ENCODE measurements around the gene RHD.
"Not testable (repeated sequence)": the region's sequence is repeated elsewhere in the genome, so short reads cannot be mapped to it uniquely, and the experiment has no call there.

Gene RHD

DNA sequence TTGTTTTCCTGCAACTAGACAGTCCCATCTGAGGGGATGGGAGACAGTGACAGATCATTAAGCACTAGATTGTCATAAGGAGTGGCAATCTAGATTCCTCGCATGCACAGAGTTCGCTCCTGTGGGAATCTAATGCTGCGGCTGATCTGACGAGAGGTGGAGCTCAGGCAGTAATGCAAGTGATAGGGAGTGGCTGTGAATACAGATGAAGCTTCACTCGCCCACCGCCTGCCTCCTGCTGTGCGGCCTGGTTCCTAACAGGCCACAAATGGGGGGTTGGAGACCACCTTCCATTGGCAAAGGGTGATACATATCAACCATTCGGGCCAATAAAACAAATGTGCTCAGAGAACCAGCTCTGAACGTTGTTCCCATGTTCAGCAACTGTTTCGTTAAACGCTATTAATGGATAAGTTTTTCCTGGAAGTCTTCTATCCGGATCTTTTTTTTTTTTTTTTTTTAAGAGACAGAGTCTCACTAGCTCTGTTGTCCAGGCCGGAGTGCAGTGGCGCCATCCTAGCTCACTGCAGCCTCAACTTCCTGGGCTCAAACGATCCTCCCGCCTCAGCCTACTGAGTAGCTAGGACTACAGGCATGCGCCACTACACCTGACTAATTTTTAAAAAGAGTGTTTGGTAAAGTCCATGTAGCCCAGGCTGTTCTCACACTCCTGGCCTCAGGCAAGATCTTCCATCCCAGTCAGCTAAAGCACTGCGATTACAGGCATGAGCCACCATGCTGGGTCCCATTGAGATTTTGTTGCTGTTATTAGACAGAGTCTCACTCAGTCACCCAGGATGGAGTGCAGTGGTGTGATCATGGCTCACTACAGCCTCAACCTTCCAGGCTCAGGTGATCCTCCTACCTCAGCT is 16.4 kb upstream of the RHD start:
- H3K4me3 ChIP-seq (ENCODE audit: low read depth, low read length): no peak overlapping the region
- DNase-seq (ENCODE audit: low read depth): no peak

DNA sequence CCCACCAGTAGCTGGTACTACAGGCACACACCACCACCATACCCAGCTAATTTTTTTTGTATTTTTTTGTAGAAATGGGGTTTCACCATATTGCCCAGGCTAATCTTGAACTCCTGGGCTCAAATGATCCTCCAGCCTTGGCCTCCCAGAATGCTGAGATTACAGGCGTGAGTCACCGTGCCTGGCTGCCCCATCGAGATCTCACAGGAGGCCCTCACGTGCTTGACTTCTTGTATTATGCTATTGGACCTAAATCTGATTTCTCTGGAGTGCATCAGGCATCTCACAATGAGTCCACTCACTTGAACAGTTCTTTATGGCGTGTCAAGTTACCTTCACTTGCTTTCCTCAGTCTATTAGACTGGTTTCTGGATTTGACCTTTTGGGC is 15.7 kb upstream of the RHD start:
- no peak for DNase-seq (ENCODE audit: low read depth)
- no peak overlapping the region for H3K4me3 ChIP-seq (ENCODE audit: low read depth, low read length)

DNA sequence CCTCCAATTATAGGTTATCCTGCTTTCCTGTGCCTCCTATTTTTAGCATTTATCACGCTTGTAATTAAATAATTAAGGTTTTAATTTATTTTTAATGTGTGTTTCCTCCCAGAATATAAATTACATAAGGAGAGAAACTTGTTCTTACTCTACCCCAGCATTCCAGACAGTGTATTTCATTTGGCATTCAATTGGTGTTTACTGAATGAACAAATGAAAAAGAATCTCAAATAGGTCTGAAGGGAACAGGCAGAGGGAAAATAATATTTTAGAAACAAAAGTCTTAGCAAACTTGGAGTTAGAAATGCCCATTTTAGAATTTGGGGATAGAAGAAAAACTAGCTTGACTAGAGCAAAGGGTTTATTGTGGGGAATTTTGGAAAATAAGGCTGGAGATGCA is 15.1 kb upstream of the RHD start:
- H3K4me3 ChIP-seq (ENCODE audit: low read depth, low read length): no peak overlapping the region
- no peak for DNase-seq (ENCODE audit: low read depth)

DNA sequence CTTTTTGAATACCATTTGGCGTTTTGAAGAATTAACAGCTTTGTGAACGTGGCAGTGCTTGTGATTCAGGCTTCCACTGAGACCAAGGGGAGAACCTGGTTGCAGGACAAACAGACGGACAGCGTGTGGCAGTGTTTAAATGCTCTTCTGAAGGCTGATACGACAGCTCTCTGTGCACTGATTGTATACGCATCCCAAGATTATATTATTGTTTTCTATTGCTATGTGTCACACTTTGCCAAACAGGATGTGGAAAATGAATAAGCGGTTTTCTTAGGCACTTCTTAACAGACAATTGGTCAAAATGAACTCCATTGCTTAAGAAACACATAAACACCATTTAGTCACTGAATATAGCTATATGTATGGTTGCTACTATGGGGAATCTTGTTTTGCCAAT is 12.5 kb upstream of the RHD start:
- not testable (repeated sequence) for H3K4me3 ChIP-seq (ENCODE audit: low read depth, low read length); DNase-seq (ENCODE audit: low read depth)

DNA sequence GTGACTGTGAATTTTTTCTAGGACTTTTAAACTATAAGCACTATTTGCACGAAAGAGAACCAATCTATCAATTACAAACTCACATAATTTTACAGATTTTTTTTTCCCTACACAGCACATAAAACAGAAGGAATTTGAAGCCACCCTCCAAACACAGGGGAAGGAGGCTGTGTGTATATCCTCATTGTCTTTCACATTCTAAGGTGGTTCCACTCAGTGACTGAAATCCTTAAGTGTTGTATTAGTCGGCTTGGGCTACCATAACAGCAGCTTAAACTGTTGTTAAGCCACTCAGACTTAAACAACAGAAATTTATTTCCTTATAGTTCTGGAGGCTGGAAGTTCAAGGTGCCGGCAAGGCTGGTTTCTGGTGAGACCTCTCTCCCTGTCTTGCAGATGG is 12.0 kb upstream of the RHD start:
- not testable (repeated sequence) for H3K4me3 ChIP-seq (ENCODE audit: low read depth, low read length); DNase-seq (ENCODE audit: low read depth)

DNA sequence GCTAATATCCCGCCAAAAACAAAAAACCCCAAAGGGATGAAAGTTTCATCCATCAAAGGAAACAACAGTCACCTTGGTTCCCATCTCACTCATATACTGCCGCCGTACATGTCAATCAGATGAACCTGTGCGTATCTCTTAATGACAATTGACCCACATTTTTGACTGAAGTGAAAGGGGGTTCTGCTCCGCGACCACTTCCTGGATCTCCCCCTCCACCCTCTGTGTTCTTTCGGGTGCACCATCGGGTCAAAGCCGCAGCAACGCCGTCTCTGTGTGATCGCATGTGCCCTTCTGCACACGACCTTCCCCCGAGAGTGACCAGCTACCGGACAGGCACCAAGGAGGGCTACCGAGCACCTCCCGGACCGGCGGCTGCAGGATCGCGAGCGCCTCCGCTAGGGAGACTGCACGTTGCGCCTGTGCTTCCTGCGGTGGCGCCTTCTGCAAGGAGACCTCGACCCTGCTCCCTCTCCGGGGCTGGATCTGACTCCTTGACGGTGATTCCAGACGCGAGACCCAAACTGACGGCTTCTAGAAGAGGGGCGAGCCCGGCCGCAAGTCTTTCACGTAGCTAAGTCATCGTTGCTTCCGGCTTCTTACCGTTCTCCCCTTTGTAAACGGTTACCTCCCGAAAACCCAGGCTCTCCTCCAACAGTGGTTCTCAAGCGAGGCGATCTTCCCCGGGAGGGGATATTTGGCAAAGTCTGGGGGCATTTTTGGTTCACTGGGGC is 5.6 kb upstream of the RHD start:
- not testable (repeated sequence) for DNase-seq (ENCODE audit: low read depth)
- H3K4me3 ChIP-seq (ENCODE audit: low read depth, low read length): peak overlapping the region; percentile 56

DNA sequence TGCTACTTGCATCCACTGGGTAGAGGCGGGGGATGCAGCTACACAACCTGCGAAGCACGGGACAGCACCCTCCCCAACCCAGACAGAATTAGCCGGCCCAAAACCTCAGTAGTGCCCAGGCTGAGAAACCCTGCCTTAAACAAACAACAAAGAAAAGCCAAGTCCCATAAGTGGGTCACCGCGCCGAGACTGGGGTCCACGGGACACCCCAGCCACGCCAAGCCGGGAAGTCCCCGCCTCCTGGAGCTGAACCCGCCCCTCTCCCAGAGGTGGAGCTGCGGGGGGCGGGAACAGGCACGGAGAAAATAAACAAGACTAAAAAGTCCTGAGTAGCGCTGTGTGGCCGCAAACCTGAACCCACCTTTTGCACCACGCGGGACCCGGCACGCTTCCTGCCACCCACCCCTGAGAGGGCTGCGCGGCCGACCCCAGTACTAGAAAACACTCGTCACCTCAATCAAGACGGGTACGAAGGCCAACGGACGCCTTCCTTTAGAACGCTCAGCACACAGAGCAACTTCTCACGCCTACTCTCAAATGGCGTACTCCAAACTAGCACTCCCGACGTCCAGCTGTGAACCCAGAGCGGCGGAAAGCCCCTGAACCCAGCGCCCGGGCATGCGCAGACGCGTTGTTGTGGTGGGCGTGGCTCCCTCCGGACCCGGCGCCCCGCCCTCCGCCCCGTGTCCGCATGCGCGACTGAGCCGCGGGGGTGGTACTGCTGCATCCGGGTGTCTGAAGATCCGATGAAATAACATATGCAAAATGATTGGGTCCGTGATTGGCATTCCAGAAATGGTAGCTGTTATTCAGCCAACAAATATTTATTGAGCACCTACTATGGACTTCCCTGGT is 4.8 kb upstream of the RHD start:
- peak overlapping the region; percentile 56 for H3K4me3 ChIP-seq (ENCODE audit: low read depth, low read length)
- peak; percentile 46 for DNase-seq (ENCODE audit: low read depth)

DNA sequence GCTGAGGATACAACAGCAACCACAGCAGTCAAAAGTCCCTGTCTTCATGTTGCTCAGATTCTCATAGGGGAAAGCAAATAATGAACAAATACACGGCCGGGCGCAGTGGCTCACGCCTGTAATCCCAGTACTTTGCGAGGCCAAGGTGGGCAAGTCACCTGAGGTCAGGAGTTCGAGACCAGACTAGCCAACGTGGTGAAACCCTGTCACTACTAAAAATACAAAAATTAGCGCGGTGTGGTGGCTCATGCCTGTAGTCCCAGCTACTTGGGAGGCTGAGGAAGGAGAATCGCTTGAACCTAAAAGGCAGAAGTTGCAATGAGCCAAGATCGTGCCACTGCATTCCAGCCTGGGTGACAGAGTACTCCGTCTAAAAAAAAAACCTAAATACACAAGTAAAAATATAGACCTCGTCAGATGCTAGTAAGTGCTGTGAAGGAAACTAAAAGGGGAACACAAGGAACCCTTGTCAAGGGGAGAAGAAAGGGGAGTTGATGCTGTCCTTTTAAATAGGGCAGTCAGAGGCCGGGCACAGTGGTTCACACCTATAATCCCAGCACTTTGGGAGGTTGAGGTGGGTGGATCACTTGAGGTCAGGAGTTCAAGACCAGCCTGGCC is 4.1 kb upstream of the RHD start:
- H3K4me3 ChIP-seq (ENCODE audit: low read depth, low read length): peak overlapping the region; percentile 56

DNA sequence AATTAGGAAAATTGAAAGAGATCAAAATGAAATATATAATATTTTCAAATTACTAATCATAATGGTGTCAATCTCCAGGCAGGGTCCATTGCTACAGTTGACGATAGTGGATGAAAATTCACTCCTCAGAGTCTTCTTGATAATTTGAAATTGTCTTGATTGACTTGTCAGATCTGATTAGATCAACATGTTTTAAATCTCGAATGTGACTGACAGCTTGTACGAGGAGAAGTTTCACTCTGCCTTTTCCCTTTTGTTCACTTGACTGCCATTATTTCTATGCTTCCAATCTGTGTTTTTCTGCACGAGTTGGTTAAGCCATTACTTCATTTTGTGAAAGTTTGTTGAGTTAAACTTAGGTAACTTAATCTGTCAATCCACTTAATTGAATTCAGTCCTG is 3.3 kb downstream of the RHD start:
- not testable (repeated sequence) for DNase-seq (ENCODE audit: low read depth); H3K4me3 ChIP-seq (ENCODE audit: low read depth, low read length)

More for the DNA sequence above, 4.1 kb upstream of the RHD start:
- not testable (repeated sequence) for DNase-seq (ENCODE audit: low read depth)

DNA sequence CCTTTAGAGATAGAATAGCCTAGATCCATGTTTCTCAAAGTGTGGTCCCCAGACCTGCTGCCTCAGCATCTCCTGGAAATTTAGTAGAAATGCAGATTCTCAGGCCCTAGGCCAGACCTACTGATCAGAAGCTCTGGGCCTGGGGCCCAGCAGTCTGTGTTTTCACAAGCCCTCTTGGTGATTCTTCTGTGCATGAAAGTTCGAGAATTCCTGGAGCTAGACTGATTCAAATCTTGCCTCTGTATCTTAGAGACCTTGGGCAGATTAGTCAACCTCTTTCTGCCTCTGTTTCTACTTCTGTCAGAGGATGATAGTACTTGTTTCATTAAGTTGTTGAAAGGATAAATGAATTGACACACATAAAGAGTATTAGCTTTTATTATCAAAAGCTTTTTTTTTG is 5.0 kb downstream of the RHD start:
- DNase-seq (ENCODE audit: low read depth): not testable (repeated sequence)

DNA sequence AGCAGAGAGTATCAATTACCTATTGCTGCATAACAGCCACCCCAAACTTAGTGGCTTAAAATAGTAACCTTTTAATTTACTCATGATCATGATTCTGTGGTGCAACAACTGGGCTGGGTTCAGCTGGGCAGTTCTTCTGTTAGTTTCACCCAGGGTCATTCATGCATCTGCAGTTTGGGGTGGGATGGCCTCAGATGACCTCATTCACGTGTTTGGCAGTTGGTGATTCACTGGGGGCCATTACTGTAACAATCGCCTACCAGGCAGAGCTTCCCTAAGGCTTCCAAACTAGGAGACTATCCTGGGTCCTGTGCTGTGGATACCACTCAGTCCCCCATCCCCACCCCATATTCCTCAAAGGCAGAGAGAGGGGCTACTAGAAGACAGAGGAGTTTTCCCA is 6.0 kb downstream of the RHD start:
- DNase-seq (ENCODE audit: low read depth): not testable (repeated sequence)

More for the DNA sequence above, 5.0 kb downstream of the RHD start:
- not testable (repeated sequence) for H3K4me3 ChIP-seq (ENCODE audit: low read depth, low read length)

DNA sequence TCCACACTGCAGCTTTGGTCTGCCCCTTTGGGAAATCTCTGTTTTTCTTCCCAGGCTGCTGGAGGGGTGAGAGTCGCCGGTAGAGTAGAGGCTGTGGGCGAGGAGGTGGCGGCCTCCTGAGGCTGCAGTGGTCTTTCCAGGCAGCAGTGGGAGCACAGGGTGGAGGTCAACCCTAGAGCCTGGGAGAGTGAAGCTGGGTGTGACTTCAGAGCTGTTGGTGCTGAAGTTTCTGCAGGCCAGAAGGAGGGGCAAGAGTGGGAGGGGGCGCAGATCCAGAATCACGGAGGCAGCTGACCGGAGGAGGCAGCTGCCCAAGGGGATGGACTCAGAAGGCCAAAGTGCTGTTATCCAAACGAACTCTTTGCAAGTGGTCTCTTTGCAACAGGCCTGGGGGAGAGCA is 6.5 kb downstream of the RHD start:
- DNase-seq (ENCODE audit: low read depth); H3K4me3 ChIP-seq (ENCODE audit: low read depth, low read length): not testable (repeated sequence)

More for the DNA sequence above, 6.0 kb downstream of the RHD start:
- H3K4me3 ChIP-seq (ENCODE audit: low read depth, low read length): not testable (repeated sequence)

DNA sequence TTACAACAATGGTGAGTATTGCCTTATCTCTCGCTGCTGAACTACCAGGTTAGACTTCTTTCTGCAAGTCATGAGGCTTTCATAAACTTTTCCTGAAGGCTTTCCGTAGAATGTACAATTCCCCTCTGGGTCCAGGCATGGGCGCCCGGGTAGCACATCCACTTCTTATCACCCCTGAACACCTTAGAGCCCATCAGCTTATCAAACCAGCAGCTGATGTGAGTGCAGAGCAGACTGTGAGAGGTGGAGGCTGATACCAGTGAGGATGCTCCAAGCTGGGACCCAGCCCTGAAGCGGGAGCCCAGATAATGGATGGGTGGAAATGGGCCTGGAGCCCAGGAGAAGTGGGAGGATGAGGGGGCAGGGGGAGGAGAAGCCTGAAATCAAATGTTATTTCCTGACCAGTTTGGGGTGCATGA is 7.4 kb downstream of the RHD start:
- not testable (repeated sequence) for H3K4me3 ChIP-seq (ENCODE audit: low read depth, low read length); DNase-seq (ENCODE audit: low read depth)

DNA sequence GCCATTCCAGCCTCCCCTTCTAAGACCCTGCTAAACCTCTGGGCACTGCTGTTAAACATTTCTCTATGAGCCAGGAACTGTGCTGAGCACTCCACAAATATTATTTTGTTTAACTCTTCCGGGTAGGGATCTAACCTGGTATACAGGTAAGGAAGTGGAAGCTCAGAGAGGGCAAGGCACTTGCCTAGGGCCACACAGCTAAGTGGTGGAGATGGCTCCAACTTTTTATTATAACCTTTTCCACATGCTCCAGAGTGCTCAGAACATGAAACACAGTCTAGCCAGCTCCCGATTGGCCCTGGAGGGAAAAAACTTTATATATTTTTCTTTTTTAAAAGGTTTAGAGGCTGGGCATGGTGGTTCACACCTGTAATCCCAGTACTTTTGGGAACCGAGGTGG is 13.6 kb downstream of the RHD start:
- not testable (repeated sequence) for DNase-seq (ENCODE audit: low read depth); H3K4me3 ChIP-seq (ENCODE audit: low read depth, low read length)

DNA sequence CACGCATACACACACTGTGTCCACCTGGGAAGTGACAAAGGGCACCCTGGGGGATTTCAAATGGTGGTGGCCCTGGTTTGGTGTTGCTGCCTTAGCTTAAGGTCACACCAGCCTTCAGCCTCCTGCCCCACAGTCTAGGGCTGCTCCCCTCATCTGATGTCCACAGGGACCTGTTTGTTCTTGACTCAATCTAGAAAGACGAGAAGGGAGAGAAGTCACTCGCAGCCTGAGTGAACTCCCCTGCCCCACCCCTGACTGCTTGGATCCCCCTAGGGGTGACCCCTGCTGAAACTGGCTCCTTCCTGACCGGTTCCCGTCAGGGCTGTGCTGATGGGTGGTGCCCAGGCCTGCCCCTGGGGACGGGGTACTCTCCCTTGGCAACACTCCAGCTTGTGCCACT is 14.9 kb downstream of the RHD start:
- not testable (repeated sequence) for DNase-seq (ENCODE audit: low read depth); H3K4me3 ChIP-seq (ENCODE audit: low read depth, low read length)

DNA sequence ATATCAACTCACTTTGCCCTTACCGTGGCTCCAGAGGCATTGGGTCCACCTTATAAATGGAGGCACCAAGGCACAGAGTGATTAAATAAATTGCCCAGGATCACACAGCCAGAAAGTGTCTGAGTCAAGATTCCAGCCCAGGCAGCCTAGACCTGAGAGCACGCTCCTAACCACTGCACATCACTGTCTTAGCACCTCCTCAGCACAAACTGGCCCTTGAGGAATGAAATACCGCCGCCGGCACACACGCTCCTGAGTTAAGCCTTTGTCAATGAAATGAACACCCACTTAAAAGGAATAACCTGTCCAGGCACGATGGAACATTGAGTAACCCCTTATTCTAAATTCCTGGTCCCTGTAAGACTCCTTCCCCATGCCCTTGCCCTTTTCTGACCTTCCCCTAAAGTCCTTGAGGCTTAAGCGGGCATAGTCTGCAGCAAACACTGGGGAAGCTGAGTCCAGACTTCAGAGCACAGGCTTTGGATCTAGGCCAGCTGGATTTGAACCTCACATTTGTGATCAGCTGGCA is 16.3 kb downstream of the RHD start:
- DNase-seq (ENCODE audit: low read depth); H3K4me3 ChIP-seq (ENCODE audit: low read depth, low read length): not testable (repeated sequence)

DNA sequence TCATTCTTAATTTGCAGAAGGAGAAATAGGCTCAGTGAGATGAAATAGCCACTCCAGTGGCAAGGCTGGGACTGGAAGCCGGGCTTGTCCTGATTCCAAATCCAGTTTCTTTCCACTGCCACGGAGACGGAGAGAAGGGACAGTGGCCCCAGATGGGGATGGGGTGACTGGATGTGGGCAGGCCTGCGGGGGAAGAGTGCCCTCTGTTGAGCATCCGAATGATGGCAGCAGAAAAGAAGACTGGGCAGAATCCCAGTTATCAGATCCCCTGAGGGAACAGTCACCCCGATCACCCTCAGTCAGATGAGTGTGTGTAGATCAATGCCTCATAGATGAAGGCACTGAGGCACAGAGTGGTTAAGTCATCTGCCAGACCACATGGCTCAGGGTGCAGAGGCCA is 17.7 kb downstream of the RHD start:
- not testable (repeated sequence) for H3K4me3 ChIP-seq (ENCODE audit: low read depth, low read length); DNase-seq (ENCODE audit: low read depth)

DNA sequence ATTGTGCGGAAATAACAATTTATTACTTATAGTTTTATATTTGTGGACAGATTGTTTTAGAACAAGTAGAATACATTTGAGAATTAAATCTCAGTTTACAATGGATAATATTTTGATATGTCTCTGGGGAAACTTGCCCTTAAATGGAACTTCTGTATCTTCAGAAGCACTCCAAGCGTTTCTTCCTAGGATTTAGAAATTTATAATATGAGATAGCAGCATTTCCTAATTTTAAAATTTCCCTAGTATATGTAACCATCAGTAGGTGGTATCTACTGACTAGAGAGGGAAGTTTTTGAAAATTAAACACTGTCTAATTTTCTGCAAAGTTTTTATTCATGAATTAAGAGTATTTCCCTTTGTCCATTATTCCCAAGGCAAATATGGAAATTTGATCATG is 21.1 kb downstream of the RHD start:
- not testable (repeated sequence) for DNase-seq (ENCODE audit: low read depth); H3K4me3 ChIP-seq (ENCODE audit: low read depth, low read length)

Measured in skeletal muscle cell (primary cell).